Ectodermal cell (in vitro differentiated cells): ENCODE data around the gene PPP2CA.

ENCODE experiments used
- H3K27ac ChIP-seq: 2 replicates; pipeline ENCODE4 v1.7.0; 2013; ENCODE audit warnings: mild to moderate bottlenecking, low read depth, low read length; ENCODE audit not compliant: insufficient read depth, poor library complexity, severe bottlenecking
- H3K27me3 ChIP-seq: 2 replicates; pipeline ENCODE4 v1.7.0; 2013; ENCODE audit warnings: mild to moderate bottlenecking, low read length; ENCODE audit not compliant: insufficient read depth, control insufficient read depth, poor library complexity, severe bottlenecking
- H3K36me3 ChIP-seq: one replicate; pipeline ENCODE4 v1.7.0; 2013; ENCODE audit warnings: low read length; ENCODE audit not compliant: control insufficient read depth, insufficient read depth
- H3K4me1 ChIP-seq: one replicate; pipeline ENCODE4 v1.7.0; 2013; ENCODE audit warnings: low read length; ENCODE audit not compliant: control insufficient read depth, insufficient read depth
- H3K4me3 ChIP-seq: 2 replicates; pipeline ENCODE4 v1.7.0; 2013; ENCODE audit warnings: low read depth, low read length, control low read depth; ENCODE audit not compliant: insufficient read depth
- H3K9me3 ChIP-seq: 2 replicates; pipeline ENCODE4 v1.7.0; 2013; ENCODE audit warnings: mild to moderate bottlenecking, low read length, moderate library complexity; ENCODE audit not compliant: control insufficient read depth
- WGBS, 2 experiments: methylation state at CpG; one replicate each; pipeline ENCODE4 v1.1.7; 2013; ENCODE audit warnings: missing lambda C conversion rate in 2 of 2; 5-methylcytosine and 5-hydroxymethylcytosine counted together

Gene PPP2CA

GRCh38 chr5:134189031-134189430 lies 36.8 kb downstream of the PPP2CA start:
- no peak overlapping the region for H3K4me3 ChIP-seq
- H3K36me3 ChIP-seq, result no peaks in the 10 kb centered on the region
- H3K27me3 ChIP-seq, result no peaks in the 10 kb centered on the region
- no peaks in the 10 kb centered on the region for H3K9me3 ChIP-seq
- H3K27ac ChIP-seq, result no peak overlapping the region
- WGBS, 2 experiments, result 88 to 93% methylated on average over 2 to 3 of the region's 3 CpGs
- H3K4me1 ChIP-seq, result no peaks in the 10 kb centered on the region

DNA sequence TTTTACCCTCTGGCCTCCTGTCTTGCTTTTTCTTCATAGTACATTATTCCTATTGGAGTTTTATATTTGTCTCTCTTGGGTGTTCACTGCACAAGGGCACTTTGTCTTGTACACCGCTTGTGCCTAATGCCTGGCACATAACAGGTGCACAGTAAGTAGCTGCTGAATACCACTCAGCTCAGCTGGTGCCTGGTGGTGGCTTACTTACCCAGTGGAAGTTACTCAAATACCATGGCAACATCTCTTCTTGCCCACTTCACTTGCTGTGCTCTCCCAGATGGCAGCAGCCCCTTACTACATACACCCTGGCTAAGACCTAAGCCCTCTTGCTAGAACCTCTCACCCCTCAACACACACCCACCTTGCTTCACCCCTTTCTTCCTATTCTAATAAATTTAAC lies 37.8 kb downstream of the PPP2CA start:
- Histone ChIP-seq H3K27ac (no peak overlapping the region), H3K27me3 (no peaks in the 10 kb centered on the region), H3K36me3 (no peaks in the 10 kb centered on the region), H3K4me1 (no peaks in the 10 kb centered on the region), H3K4me3 (no peak overlapping the region), H3K9me3 (no peaks in the 10 kb centered on the region)
- 91 to 95% methylated on average over 1 of the region's 1 CpG for WGBS, 2 experiments

DNA sequence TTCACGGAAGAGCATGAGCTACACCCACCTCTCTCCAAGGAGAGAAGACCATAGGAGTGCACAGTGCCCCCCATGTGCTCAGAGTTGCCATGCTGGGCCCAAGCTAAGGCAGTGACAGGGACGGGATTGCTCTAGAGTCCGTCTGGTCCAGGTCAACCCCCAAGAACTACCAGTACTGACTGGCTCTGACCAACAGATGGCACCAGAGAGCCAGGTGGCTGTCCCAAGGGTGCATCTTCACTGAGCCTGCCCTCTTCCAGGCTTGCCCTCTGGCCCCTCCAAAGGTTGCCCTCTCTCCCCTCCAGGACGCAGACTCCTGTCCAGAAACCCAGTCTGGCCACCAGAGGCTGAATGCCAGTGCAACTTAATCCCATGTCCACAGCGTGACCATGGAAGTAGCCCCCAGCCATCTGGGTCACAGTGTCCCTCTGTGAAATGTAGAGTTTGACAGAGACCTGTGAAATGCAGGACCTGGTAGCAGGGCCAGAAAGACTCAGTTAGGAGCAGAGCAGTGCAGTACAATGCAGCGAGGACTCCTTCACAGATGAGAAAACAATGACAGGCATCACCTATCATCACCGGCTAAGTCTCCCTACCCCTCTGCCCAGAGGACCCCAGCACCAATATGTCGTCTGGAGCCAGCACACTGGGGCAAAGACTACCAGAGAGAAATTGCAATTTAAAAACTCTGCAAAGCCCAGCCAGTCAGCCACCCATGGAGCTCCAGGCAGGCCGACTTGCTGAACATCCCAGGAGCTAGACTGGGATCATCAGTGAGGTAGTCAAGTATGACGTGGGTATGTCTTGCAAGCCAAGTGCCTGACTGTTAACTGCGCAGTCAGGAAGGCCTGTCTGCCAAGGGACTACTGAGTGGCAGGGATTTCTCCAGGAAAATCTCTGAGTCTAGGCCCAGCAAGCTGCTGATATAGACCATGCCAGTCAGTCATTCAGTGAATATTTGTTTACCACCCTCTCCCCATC lies 41.4 kb downstream of the PPP2CA start:
- WGBS, 2 experiments, result 61 to 63% methylated on average over 11 of the region's 11 CpGs
- no peak overlapping the region for H3K27ac ChIP-seq

GRCh38 chr5:134183481-134183880 lies 42.4 kb downstream of the PPP2CA start:
- Histone ChIP-seq H3K4me1 (no peaks in the 10 kb centered on the region), H3K9me3 (no peaks in the 10 kb centered on the region), H3K4me3 (no peak overlapping the region), H3K36me3 (no peaks in the 10 kb centered on the region), H3K27me3 (no peaks in the 10 kb centered on the region), H3K27ac (no peak overlapping the region)

More for the DNA sequence above, 41.4 kb downstream of the PPP2CA start:
- H3K36me3 ChIP-seq, result no peaks in the 10 kb centered on the region
- H3K27me3 ChIP-seq, result no peaks in the 10 kb centered on the region
- no peaks in the 10 kb centered on the region for H3K9me3 ChIP-seq
- H3K4me1 ChIP-seq, result no peaks in the 10 kb centered on the region
- no peak overlapping the region for H3K4me3 ChIP-seq

DNA sequence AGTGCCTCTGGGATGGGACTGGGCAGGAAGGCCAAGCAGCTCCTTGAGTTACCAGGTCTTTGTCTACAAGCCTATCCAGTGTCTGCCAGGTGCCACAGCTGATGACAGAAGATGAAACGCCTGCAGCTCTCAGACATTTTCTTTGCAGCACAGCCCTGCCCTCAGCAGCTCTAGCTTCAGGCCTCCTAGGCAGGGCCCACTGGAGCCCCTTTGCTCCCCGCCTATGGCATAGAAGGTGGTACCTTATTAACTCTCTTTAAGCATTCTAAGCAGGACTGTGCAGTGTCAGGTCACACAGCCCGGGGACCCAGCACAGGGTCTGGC lies 47.8 kb downstream of the PPP2CA start:
- Histone ChIP-seq H3K4me3 (peak overlapping the region; percentile 72), H3K27me3 (no peaks in the 10 kb centered on the region), H3K4me1 (peaks cover 8% of the 10 kb centered on the region), H3K9me3 (no peaks in the 10 kb centered on the region), H3K27ac (no peak overlapping the region), H3K36me3 (peaks cover 6% of the 10 kb centered on the region)
- WGBS, 2 experiments, result 93% methylated on average over 3 of the region's 3 CpGs

DNA sequence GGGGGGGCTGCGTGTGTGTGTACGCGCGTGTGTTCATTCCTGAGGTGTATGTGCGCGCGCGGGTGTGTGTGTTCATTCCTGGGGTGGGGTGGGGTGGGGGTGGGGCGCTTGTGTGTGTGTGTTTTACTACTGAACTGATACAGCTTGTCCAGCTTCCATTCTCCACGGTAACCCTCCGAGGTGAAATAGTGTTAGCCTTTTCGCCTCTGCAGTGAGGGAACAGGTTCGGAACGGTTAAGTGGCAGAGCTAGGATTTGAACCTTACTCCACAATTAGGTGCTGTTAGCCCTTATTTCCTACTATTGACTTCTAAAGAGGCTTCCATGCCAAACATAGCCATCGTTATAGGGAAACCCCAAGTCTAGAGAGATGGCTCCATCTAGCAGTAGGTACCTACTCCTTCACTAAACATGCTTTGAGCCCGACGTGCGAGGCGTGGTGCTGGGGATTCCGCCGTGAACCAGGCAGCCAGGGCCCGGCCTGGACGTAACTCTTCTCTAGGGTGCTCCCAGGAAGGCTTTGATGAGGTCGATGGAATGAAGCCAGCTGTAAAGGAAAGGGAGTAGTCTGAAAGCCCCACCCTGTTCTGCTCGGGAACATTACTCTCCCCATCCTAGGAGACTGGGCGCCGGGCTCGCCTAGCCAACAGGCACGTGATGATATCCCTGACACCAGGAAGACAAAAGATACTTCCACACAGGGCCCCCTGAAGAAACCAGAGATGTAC lies 48.3 kb downstream of the PPP2CA start:
- no peaks in the 10 kb centered on the region for H3K9me3 ChIP-seq
- 43% methylated on average over 29 of the region's 29 CpGs for WGBS, 2 experiments
- H3K27ac ChIP-seq, result peak overlapping the region; percentile 97
- H3K36me3 ChIP-seq, result peaks cover 6% of the 10 kb centered on the region
- H3K4me3 ChIP-seq, result peak overlapping the region; percentile 72
- peaks cover 8% of the 10 kb centered on the region for H3K4me1 ChIP-seq
- H3K27me3 ChIP-seq, result no peaks in the 10 kb centered on the region

DNA sequence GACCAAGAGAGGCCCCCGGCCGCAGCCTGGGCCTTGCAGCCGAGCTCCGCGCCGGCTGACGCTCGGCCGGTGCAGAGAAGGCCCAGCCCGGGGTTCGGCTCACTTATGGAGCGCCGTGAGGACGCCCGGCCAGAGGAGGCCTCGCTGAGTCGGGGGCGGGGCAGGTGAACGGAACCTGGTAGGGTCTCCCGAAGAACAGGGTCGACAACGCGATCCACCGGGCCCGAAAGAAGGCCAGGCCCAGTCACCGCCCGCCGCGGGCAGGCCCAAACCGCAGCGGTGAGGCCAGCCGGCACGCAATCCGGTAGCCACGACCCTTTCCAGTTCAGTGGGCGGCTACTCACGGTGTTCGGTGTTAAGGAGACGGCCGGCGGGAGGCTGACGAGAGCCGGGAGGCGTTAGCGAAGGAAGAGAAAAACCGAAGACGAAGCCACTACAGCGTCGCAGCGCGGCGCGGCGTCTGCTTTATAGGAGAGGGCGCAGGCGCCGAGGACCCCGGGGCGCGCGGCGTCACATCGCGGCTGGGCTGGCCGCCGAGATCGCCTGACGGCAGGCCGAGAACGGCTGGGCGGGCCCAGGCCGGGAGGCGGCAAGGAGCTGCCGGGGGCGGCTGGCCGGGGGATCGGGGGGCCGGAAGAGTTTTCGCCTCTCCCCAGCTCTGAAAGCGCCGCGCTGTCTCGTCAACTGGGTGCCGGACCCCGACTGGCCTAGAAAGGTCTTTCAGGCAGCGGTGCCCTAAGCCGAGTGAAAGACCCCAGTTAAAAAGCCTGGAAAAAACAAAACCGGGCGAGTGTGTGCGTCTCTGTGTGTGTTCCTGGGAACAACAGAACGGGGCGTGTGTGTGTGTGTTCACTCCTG lies 49.1 kb downstream of the PPP2CA start, which contains the start of gene SKP1:
SKP1 (minus strand) TSS at position 440 of the 858 bp plus-strand sequence. CDS start 2,928 bp downstream, outside the sequence.
- Histone ChIP-seq H3K4me1 (peaks cover 8% of the 10 kb centered on the region), H3K27ac (peak within 1 kb of the TSS; percentile 97), H3K36me3 (peaks cover 12% of the 10 kb centered on the region), H3K4me3 (peak within 1 kb of the TSS; percentile 72), H3K9me3 (no peaks in the 10 kb centered on the region), H3K27me3 (no peaks in the 10 kb centered on the region)
- WGBS, 2 experiments, result 0% methylated on average over 92 of the region's 92 CpGs

GRCh38 chr5:134175921-134176510 lies 49.9 kb downstream of the PPP2CA start:
- Histone ChIP-seq H3K4me1 (peaks cover 8% of the 10 kb centered on the region), H3K36me3 (peaks cover 19% of the 10 kb centered on the region), H3K4me3 (peak overlapping the region; percentile 72), H3K9me3 (no peaks in the 10 kb centered on the region), H3K27ac (peak overlapping the region; percentile 97), H3K27me3 (no peaks in the 10 kb centered on the region)
- 0 to 1% methylated on average over 31 of the region's 31 CpGs for WGBS, 2 experiments

DNA sequence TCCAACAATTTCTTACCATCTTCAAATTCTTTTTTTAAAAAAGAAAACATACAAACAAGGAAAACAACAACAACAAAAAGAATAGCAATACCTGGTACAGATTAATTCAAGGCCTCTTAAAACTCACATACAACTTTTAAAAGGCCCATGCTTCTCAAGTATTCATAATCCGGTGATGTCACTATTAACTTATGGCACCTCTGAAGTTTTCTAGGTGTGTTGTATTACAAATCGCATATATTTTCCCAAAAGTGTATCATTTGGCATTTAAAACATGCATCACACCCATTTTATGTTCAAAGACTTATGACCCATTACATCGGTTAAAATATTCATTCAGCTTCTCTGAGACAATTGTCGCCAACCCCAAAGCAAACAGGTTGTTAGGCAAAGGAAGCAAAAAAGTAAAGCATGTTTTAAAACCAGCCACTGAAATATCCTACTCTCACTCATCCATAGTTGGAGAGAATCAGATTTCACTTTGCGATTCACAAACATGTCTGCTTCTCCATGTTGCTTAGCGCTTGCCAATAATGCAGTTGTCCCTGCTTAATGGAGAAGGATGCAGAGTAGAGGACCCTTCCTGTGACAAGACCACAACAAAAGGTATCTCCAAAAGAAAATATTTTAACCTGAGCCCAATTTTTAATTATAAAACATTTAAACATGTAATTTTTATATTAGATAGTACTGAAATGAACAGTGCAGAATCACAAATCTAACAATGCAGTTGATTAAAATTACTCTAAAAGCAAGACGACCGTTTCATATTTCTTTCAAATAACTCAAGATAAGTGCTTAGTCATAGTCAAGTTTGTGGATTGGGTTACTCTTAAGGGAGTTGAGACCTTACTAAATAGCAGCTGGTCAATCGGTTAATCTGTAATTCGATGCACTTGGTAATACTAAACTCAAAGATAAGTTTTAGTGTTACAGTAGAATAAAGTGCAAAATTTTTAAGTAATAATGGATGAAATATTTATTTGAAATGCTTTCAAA lies 50.7 kb downstream of the PPP2CA start:
- H3K36me3 ChIP-seq, result peaks cover 26% of the 10 kb centered on the region
- H3K9me3 ChIP-seq, result no peaks in the 10 kb centered on the region
- peaks cover 8% of the 10 kb centered on the region for H3K4me1 ChIP-seq
- WGBS, 2 experiments, result 39 to 41% methylated on average over 7 to 10 of the region's 10 CpGs
- no peaks in the 10 kb centered on the region for H3K27me3 ChIP-seq
- peak overlapping the region; percentile 72 for H3K4me3 ChIP-seq
- H3K27ac ChIP-seq, result no peak overlapping the region
